ENCODE data around the gene ZNF44.

ZNF44 gene

DNA sequence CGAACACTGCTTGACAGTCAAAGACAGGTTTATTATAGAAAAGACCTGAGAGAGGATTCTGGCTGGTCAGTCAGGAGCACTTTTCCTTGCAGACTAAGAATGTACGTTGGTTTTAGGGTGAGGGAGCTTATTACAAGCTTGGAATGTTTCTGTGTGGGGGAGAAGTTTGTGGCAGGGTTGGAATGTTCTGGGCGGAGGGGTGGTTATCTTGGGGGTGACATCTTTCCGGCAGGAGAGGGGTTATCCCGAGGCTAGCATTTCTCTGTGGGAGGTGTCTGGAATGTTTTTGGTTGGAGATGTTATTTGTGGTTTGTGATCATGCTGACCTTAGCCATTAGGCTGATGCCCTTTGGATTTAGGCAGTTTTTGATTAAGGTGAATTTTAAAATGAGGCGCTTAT, 70.0 kb downstream of the ZNF44 start:
- TF ChIP-seq, protein P1, sequence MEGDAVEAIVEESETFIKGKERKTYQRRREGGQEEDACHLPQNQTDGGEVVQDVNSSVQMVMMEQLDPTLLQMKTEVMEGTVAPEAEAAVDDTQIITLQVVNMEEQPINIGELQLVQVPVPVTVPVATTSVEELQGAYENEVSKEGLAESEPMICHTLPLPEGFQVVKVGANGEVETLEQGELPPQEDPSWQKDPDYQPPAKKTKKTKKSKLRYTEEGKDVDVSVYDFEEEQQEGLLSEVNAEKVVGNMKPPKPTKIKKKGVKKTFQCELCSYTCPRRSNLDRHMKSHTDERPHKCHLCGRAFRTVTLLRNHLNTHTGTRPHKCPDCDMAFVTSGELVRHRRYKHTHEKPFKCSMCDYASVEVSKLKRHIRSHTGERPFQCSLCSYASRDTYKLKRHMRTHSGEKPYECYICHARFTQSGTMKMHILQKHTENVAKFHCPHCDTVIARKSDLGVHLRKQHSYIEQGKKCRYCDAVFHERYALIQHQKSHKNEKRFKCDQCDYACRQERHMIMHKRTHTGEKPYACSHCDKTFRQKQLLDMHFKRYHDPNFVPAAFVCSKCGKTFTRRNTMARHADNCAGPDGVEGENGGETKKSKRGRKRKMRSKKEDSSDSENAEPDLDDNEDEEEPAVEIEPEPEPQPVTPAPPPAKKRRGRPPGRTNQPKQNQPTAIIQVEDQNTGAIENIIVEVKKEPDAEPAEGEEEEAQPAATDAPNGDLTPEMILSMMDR (IDR thresholded peaks at IDR 0.05; ENCODE audit: control insufficient read depth, insufficient read depth, low read depth, low read length, missing control alignments), result no peak
- no peak overlapping the region for H3K4me3 ChIP-seq (ENCODE audit: control insufficient read depth, low read depth, low read length)
- no peak for DNase-seq (ENCODE audit: low read depth)

DNA sequence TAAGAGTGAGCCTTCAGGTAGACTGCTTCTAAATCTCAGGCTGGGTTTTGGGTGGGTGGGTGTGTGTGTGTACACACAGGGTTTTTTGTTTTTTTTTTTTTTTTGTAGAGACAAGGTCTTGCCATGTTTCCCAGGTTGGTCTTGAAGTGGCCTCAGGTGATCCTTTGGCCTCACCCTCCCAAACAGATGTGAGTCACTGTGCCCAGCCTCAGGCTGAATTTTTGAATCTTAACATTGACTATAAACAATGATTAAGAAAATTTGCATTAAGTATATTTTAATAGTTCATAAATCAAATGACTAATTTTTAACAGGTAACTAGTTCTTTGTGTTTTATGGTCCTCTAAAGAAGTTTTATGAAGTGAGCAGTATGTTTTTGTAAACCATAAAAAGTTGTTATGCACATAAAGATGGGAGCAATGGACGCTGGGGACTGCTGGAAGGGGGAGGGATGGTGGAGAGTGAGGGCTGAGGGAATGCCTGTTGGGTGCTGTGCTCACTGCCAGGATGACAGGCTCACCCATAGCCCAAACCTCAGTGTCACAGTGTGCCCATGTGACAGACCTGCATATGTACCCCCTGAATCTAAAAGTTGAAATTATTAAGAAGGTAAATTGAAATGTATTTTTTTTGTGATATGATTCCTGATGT, 71.6 kb downstream of the ZNF44 start:
- no peak for DNase-seq (ENCODE audit: low read depth)
- H3K4me3 ChIP-seq (ENCODE audit: control insufficient read depth, low read depth, low read length), result no peak overlapping the region
- TF ChIP-seq, protein P1 (IDR thresholded peaks at IDR 0.05; ENCODE audit: control insufficient read depth, insufficient read depth, low read depth, low read length, missing control alignments), result no peak

Measured in AG09309 (cell line).